ENCODE results near the gene TSPYL4.

Gene TSPYL4

GRCh38 chr6:116268589-116269293, 14.9 kb upstream of the TSPYL4 start:
- no peak for DNase-seq

- DNase-seq: no peak
Observed at GRCh38 chr6:116267836-116268588, 14.1 kb upstream of the TSPYL4 start.

GRCh38 chr6:116266803-116267202, 12.9 kb upstream of the TSPYL4 start:
- DNase-seq: no peak

DNA sequence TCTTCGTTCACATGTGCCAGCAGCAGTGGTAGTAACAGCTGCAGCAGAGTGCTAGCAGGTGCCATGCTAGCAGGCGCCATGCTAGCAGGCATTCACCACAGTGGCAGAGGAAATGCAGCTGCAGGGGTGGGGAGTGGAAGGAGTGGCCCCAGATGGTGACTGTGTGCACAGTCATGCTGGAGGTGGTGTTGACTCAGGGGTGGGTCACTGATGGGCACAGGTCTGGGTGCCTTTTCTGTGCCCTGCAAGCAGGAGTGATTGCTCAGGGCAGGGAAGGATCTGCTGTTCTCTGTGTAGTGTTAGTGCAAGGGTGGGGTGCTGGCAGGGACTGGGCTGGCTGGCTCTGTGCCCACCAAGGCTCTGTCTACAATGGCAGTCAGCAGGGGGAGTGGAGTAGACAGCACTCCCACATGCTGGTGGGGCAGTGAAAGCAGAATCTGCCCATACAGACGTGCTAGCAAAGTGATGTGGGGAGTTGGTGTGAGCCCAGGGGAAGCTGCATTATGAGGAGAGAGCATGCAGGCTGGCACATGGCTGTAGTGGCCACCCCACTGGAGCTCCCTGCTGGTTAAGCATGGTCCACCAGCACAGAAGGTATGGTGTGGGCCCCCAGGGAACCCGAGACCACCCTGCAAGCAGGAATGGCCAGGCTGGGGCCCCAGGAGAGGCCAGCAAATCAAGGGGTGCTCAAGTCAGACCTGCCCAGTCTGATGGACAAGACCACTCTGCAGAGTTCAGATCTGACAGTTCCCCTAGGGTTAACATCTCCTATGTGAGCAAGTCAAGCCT, 11.4 kb upstream of the TSPYL4 start:
- no peak for DNase-seq

- no peak for DNase-seq
Observed at GRCh38 chr6:116263353-116263752, 9.5 kb upstream of the TSPYL4 start.

DNA sequence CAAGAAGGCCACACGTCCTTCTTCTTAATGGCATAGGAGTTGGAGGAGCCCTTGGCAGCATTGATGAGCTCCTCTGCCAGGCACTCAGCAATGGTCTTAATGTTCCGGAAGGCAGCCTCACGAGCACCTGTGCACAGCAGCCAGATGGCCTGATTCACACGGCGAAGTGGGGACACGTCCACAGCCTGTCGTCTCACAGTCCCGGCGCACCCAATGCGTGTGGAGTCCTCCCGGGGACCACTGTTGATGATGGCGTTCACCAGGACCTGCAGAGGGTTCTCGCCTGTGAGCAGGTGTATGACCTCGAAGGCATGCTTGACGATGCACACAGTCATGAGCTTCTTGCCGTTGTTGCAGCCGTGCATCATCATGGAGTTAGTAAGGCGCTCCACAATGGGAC, 4.6 kb upstream of the TSPYL4 start:
- DNase-seq: no peak

GRCh38 chr6:116256694-116257093, 2.8 kb upstream of the TSPYL4 start:
- DNase-seq: no peak

- no peak for DNase-seq
Observed at GRCh38 chr6:116255246-116255800, 1.4 kb upstream of the TSPYL4 start.

DNA sequence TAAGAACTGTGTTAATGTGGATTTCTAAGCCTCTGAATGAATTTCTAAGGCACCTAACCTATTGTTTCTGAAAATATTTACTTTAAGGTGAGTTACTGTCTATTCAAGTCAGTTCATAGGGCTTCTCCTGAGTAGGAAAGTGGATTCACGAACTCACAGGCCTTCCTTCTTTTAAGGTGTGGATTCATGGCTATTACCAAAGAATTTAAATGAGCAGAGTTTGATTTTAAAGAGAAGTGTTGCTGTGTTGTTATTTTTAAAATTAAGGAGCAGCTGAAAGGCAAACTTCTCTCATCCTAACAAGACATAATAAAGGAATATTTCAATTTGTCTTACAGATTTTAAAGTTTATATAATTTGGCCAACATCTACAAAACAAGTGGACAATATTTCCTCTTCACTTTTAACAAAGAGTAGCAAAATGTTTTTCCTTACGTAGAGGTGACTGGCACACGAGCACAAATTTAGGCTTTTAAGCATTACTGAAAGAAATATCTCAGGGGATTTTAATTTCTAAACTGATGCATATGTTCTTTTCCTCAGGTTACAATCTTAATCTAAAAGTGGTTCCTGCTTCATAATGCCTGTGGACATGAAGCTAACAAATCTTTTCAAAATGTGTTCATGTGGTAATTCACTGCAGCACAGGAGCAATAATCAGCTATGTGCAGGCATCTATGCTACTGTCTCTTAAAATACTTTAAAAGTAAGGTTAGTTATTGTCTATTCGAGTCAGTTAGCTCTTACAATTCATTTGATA, 602 bp upstream of the TSPYL4 start:
- no peak for DNase-seq

GRCh38 chr6:116253188-116253504, 729 bp downstream of the TSPYL4 start:
- no peak for DNase-seq

GRCh38 chr6:116251568-116252384, 2.1 kb downstream of the TSPYL4 start:
- DNase-seq: no peak

DNA sequence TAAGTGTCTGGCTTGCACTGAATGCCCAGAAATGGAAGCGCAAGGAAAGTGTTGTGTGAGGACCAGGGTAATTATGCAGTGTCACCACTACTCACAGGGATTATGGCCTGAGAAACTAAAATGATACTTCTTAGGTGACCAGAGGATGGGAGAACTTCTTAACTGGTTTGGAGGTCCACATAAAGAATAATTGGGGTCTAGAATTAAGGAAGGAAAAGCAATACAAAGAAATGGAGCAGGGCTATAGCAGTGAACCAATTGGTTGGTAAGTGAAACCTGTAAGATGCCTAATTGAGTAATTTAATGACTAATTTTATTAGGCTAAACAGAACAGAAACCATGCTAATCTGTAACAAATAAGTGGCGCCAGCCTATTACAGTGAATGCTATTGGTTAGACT, 5.3 kb downstream of the TSPYL4 start:
- no peak for DNase-seq

DNA sequence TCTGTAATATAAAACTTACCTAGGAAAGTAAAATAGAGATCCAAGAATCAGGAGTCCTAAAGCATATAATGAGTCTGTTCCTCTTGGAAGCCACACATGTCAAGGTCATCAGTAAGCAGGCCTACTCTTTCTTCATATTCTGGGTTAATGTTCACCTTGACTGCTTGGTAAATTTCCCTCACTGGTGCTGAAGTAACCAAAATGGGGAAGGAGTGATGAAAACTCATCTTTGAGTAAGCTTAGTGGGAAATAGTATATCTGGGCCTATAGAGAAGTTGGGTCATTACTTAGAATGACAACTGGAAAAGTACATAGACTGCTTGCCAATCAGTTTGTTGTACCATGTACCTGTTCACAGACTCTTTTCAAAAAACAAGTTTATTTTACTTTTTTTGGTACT, 6.6 kb downstream of the TSPYL4 start:
- no peak for DNase-seq

DNA sequence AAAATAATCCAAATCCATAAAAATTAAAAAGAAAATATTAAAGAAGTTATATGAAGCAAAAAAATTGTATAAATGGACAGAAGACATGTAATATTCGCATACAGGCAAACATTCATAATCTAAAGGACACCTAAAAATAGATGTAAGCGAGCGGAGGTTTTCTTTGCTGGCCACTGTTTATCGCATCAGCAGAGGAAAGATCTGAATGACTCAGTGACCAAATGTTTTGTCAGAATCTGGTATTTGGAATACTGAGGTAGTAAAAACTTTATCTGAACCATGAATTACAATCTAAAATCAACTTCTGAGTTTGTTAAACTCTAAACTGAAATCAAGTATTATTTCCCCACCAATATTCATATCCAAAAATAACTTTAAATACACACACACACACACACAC, 7.8 kb downstream of the TSPYL4 start:
- no peak for DNase-seq

DNA sequence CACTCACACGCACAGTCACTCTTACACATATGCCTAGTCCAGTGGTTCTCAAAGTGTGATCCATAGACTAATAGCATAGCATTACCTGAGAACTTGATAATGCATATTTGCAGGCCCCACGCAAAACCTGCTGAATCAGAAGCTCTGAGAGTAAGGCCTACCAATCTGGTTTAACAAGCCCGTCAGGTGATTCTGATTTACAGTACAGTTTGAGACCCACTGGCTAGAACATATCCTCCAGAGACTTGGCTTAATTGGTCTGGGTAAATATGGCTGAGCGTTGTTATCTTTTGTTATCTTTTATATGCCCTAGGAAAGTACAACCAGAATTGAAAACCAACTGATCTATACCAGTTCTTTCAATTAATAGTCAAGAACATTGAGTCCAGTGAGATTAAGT, 9.6 kb downstream of the TSPYL4 start:
- DNase-seq: no peak

DNA sequence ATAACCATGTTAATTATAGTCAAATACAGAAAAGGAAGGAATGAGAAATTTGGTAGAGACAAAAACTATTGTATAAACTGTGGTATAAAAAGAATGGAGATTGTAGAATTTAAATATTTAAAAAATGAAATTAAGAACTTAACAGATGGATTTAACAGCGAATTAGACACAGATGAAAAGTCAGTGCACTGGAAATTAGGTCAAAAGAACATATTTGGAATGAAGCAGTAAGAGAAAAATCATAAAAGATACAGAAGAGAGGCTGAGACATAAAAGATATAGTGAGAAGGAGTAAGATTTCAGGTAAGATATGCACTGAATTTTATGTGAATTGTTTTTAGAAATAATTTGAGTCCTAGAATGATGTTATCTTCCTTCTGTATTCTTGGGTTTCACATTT, 14.0 kb downstream of the TSPYL4 start:
- DNase-seq: no peak

GRCh38 chr6:116239256-116239655, 14.6 kb downstream of the TSPYL4 start:
- DNase-seq: no peak

DNA sequence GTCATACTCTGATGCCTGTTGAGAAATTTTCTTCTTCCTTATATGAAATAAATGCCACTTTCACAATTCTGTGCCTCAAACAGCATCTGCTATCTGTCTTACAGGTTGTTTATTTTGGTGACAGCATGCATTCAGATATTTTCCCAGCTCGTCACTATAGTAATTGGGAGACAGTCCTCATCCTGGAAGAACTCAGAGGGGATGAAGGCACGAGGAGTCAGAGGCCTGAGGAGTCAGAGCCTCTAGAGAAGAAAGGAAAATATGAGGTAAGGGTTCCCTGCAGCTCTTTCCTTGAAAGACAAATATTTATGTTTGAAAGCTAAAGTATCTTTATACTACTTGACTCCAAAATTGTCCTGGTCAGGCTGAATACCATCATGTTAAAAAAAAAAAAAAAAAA, 15.8 kb downstream of the TSPYL4 start:
- no peak for DNase-seq

DNA sequence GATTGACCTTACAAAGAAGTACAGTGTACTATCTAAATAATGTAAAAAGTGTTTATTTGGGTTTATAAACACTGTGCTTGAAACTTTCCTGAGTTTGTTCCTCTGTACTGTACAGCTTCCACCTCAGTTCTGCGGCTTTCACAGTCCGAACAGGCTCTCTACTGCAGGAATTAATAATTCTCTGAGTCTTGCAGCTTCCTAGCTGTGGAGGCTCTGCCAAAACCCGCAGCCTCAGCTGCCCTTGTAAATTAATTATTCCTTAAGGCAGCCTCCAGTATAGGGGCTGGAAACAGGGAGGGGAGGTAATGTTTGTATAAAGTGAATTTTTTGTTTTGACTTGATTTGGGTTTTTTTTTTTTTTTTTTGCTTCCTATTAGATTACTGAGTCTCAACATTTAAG, 19.2 kb downstream of the TSPYL4 start:
- DNase-seq: no peak

DNA sequence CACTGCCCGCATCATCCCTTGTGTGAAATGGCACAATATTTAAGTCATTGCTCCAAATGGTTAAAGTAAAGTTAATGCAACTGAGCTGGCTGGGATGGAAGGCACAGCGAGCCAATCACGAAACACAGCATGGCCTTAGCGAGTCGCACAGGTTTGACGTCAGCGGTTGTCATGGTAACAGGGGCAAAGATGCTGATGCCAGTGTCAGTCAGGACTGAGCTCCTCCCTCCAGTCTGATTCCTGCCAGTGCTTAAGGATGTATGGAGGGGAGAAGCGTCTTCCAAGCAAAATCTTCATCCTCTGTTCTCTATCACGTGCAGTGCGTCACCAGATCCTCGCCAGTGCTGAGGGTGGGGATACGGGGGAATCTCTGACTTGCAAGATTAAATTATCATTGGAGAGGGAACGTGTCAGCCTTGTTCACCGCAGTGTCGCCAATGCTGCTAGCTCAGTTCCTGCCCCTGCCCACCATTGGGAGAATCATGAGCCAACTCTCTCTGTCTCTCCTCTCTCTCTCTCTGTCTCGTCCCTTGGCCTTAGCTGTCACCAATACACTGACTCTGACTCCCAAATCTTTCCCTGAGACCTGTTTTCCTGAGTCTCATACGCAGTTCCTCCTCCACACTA, 24.5 kb downstream of the TSPYL4 start:
- DNase-seq: no peak

GRCh38 chr6:116223355-116223754, 30.5 kb downstream of the TSPYL4 start:
- no peak for DNase-seq

DNA sequence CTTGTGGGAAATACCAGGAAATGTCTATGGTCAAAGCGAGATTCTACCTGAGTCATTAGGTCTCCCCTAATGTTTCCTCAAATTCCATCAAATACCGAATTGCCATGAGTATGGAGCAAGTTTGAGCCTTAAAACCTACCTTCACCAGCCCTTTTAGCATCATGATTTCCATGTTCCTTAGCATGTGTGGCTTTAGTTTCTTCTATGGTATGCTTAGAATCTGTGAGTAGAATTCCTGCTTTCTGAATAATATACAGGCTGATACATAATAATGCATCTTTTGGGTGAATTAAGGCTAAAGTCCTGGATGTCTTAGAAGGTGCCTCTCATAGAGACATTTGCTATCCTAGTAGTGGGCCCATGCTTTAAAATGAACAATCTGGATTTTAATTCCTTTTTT, 32.0 kb downstream of the TSPYL4 start:
- DNase-seq: no peak

Data from stimulated activated CD4-positive, alpha-beta T cell treated with anti-CD3 and anti-CD28 coated beads, Interleukin-4, amount 100 ng/mL, for 4 hours (primary cell).